GM19193 (cell line): ENCODE results near the gene MTA3.

Experiments
- POLR2A ChIP-seq: IDR thresholded peaks from 4 replicates; pipeline ENCODE4 v1.6.1; 2011; ENCODE audit not compliant: insufficient read depth, insufficient read length; ENCODE audit errors: extremely low read depth

MTA3 gene

GRCh38 chr2:42736598-42737322 lies 168.3 kb downstream of the MTA3 start:
- TF ChIP-seq POLR2A = no peak

GRCh38 chr2:42741140-42741539 lies 172.7 kb downstream of the MTA3 start:
- TF ChIP-seq POLR2A = no peak

GRCh38 chr2:42742740-42743658 lies 174.6 kb downstream of the MTA3 start:
- no peak for TF ChIP-seq POLR2A

- TF ChIP-seq POLR2A = no peak
Measured at GRCh38 chr2:42743659-42743990, 175.2 kb downstream of the MTA3 start.

GRCh38 chr2:42744545-42745082 lies 176.2 kb downstream of the MTA3 start:
- no peak for TF ChIP-seq POLR2A

GRCh38 chr2:42747422-42747821 lies 179.0 kb downstream of the MTA3 start:
- TF ChIP-seq POLR2A = no peak

GRCh38 chr2:42748840-42749239 lies 180.4 kb downstream of the MTA3 start:
- TF ChIP-seq POLR2A = no peak

- TF ChIP-seq POLR2A = no peak
Measured at GRCh38 chr2:42752314-42752713, 183.9 kb downstream of the MTA3 start.

GRCh38 chr2:42752816-42753813 lies 184.7 kb downstream of the MTA3 start:
- no peak for TF ChIP-seq POLR2A

- TF ChIP-seq POLR2A = no peak
Measured at GRCh38 chr2:42754021-42754775, 185.8 kb downstream of the MTA3 start.

- no peak for TF ChIP-seq POLR2A
Measured at GRCh38 chr2:42754776-42755140, 186.3 kb downstream of the MTA3 start.

GRCh38 chr2:42755191-42755880 lies 186.9 kb downstream of the MTA3 start:
- no peak for TF ChIP-seq POLR2A

GRCh38 chr2:42756150-42756775 lies 187.8 kb downstream of the MTA3 start:
- TF ChIP-seq POLR2A = no peak

- TF ChIP-seq POLR2A = no peak
Measured at GRCh38 chr2:42756966-42757513, 188.6 kb downstream of the MTA3 start.
